ENCODE results near the gene BRD7. TPM values are rescaled to one million over a fixed set of nuclear protein-coding genes. Genes with fewer than 3 reads are reported as not detected.

BRD7 gene
- total RNA-seq, 1 donor from 2014 or later: 33.2 TPM

GRCh38 chr16:50270510-50271147, 98.2 kb downstream of the BRD7 start:
- no peaks in the 10 kb centered on the region for H3K27me3 ChIP-seq (ENCODE audit: control insufficient read depth, insufficient read depth, low read length)
- FAIRE-seq (no peak), DNase-seq (ENCODE audit: low read depth) (no peak)
- H3K36me3 ChIP-seq (ENCODE audit: control insufficient read depth, insufficient read depth, low read length): peaks cover 4% of the 10 kb centered on the region
- no peak overlapping the region for H3K4me3 ChIP-seq (ENCODE audit: low read depth, low read length)
- no peak for TF ChIP-seq CTCF (IDR thresholded peaks at IDR 0.05; ENCODE audit: insufficient read depth, low read length, severe bottlenecking)

GRCh38 chr16:50269769-50270509, 98.8 kb downstream of the BRD7 start:
- Histone ChIP-seq H3K4me3 (ENCODE audit: low read depth, low read length) (no peak overlapping the region), H3K36me3 (ENCODE audit: control insufficient read depth, insufficient read depth, low read length) (peaks cover 4% of the 10 kb centered on the region), H3K27me3 (ENCODE audit: control insufficient read depth, insufficient read depth, low read length) (no peaks in the 10 kb centered on the region)
- TF ChIP-seq CTCF (IDR thresholded peaks at IDR 0.05; ENCODE audit: insufficient read depth, low read length, severe bottlenecking): no peak
- DNase-seq (ENCODE audit: low read depth) (no peak), FAIRE-seq (no peak)

DNA sequence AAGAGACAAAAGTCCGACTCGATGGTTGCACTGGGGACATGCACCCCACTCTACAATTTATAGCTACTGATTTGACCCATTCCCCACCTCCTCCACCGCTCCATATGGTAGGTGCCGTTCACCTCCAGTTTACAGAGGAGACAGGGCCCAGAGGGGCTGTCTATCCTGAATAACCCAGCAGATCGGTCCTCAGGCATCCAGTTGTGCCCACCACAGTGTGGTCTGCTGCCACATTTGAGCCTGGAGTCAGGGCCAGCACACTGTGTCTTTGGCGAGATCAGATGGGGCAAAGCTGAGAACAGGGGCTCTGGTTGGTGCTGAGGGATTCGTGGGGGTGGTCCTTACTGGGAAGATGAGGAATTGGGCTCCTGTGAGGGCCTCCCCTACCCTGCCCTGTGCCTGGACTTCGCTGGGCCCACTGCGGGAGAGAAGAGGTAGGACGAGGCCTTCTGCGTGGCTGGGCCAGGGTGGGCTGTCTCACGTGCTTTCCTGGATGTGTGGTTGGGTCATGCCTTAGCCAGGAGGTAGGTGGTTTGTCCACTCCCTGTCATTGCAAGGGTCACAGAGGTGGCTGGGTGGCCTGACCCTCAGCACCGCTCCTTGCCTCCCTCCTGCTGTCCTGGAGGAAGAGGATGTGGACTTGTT, 99.6 kb downstream of the BRD7 start:
- DNase-seq (ENCODE audit: low read depth): no peak

GRCh38 chr16:50268352-50268751, 100.4 kb downstream of the BRD7 start:
- TF ChIP-seq CTCF (IDR thresholded peaks at IDR 0.05; ENCODE audit: insufficient read depth, low read length, severe bottlenecking): no peak
- FAIRE-seq (no peak), DNase-seq (ENCODE audit: low read depth) (no peak)
- Histone ChIP-seq H3K27me3 (ENCODE audit: control insufficient read depth, insufficient read depth, low read length) (no peaks in the 10 kb centered on the region), H3K4me3 (ENCODE audit: low read depth, low read length) (no peak overlapping the region), H3K36me3 (ENCODE audit: control insufficient read depth, insufficient read depth, low read length) (peaks cover 4% of the 10 kb centered on the region)

More for the DNA sequence above, 99.6 kb downstream of the BRD7 start:
- Histone ChIP-seq H3K27me3 (ENCODE audit: control insufficient read depth, insufficient read depth, low read length) (no peaks in the 10 kb centered on the region), H3K4me3 (ENCODE audit: low read depth, low read length) (no peak overlapping the region), H3K36me3 (ENCODE audit: control insufficient read depth, insufficient read depth, low read length) (peaks cover 4% of the 10 kb centered on the region)
- TF ChIP-seq CTCF (IDR thresholded peaks at IDR 0.05; ENCODE audit: insufficient read depth, low read length, severe bottlenecking): no peak
- no peak for FAIRE-seq

DNA sequence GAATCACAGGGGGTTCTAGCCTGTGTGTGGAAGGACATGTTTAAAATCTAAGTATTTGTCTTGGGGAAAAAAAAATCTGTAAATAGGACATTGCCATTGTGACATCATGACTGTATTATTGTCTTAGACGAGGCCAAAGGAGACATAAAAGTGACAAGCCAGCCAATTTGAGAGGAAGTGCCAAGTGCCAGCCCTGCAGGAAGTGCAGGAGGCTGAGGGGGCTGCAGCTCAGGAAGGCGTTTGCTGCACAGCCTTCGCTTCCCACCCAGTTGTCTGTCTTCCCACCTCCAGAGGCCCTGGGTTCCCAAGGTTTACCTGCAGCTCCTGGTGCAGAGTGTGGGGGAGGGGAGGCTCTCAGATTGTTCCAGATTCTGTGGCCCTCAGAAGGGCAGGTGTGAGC, 101.1 kb downstream of the BRD7 start:
- DNase-seq (ENCODE audit: low read depth): no peak
- H3K27me3 ChIP-seq (ENCODE audit: control insufficient read depth, insufficient read depth, low read length): no peaks in the 10 kb centered on the region
- no peak overlapping the region for H3K4me3 ChIP-seq (ENCODE audit: low read depth, low read length)
- FAIRE-seq: no peak
- no peak for TF ChIP-seq CTCF (IDR thresholded peaks at IDR 0.05; ENCODE audit: insufficient read depth, low read length, severe bottlenecking)
- peaks cover 4% of the 10 kb centered on the region for H3K36me3 ChIP-seq (ENCODE audit: control insufficient read depth, insufficient read depth, low read length)
